HepG2 (cell line): ENCODE measurements around the gene VCPKMT. TPM values are rescaled to one million over a fixed set of nuclear protein-coding genes. Genes with fewer than 3 reads are reported as not detected.

Source experiments
- ARID4A ChIP-seq: sonication (generic); formaldehyde crosslinking; IDR thresholded peaks from 2 replicates; pipeline ENCODE4 v1.5.0; 2020; ENCODE audit warnings: mild to moderate bottlenecking, missing genetic modification reagents, borderline replicate concordance
- BATF2 ChIP-seq: sonication (generic); formaldehyde crosslinking; IDR thresholded peaks from 2 replicates; pipeline ENCODE4 v1.8.0; 2022; ENCODE audit warnings: mild to moderate bottlenecking, missing genetic modification reagents, moderate library complexity
- KAT7 ChIP-seq: IDR thresholded peaks from 2 replicates; pipeline ENCODE4 v1.6.1; 2018; ENCODE audit warnings: borderline replicate concordance, missing compliant biosample characterization
- MED1 ChIP-seq: sonication (generic); formaldehyde crosslinking; IDR thresholded peaks from 2 replicates; pipeline ENCODE4 v1.4.0; 2020; ENCODE audit warnings: missing genetic modification reagents
- MYNN ChIP-seq: sonication (generic); formaldehyde crosslinking; IDR thresholded peaks from 2 replicates; pipeline ENCODE4 v1.4.0; 2020; ENCODE audit warnings: mild to moderate bottlenecking, low read depth, missing genetic modification reagents
- PRDM10 ChIP-seq: sonication (generic); formaldehyde crosslinking; IDR thresholded peaks from 2 replicates; pipeline ENCODE4 v1.4.0; 2020; ENCODE audit warnings: low read depth, missing genetic modification reagents
- SPEN ChIP-seq: sonication (generic); formaldehyde crosslinking; IDR thresholded peaks from 2 replicates; pipeline ENCODE4 v1.5.1; 2020; ENCODE audit warnings: low read depth, mild to moderate bottlenecking, missing genetic modification reagents
- ZFP37 ChIP-seq: sonication (generic); formaldehyde crosslinking; IDR thresholded peaks from 2 replicates; pipeline ENCODE4 v1.4.0; 2020; ENCODE audit warnings: missing genetic modification reagents, borderline replicate concordance
- ZNF3 ChIP-seq: IDR thresholded peaks from 2 replicates; pipeline ENCODE4 v1.7.0; 2017; ENCODE audit warnings: inconsistent platforms
- ZNF598 ChIP-seq: sonication (generic); formaldehyde crosslinking; IDR thresholded peaks from 2 replicates; pipeline ENCODE4 v1.5.1; 2020; ENCODE audit warnings: mild to moderate bottlenecking, missing genetic modification reagents, borderline replicate concordance
- ZNF770 ChIP-seq: sonication (generic); formaldehyde crosslinking; IDR thresholded peaks from 2 replicates; pipeline ENCODE4 v1.5.0; 2020; ENCODE audit warnings: mild to moderate bottlenecking, missing genetic modification reagents
- polyA plus RNA-seq, 8 experiments: library from polyadenylated mRNA; depleted of rRNA in 3 of 8; stranded (reverse) in 7 of 8; unstranded in 1 of 8; fragments of >200 nt; fragmentation: Illumina TruSeq in 4 of 8; extraction: Trizol in 4 of 8; gene quantifications; 2 replicates each; pipeline versions ENCODE4 v1.2.1 to v1.2.3, GENCODE V29; 2011 to 2016; ENCODE audit warnings: low read depth in 4 of 8, missing spikeins in 1 of 8, mixed read lengths in 1 of 8; ENCODE audit not compliant: insufficient read depth in 1 of 8
- total RNA-seq, 5 experiments: library from RNA; depleted of rRNA; stranded (reverse); fragments of >200 nt; fragmentation: Illumina TruSeq; extraction: Trizol; gene quantifications; 2 replicates each; pipeline ENCODE4 v1.2.3, GENCODE V29; 2016; ENCODE audit warnings: low read depth in 1 of 5
- TF ChIP-seq, protein P1 (sequence below): IDR thresholded peaks from 2 replicates; pipeline ENCODE4 v1.6.1; 2012; ENCODE audit warnings: inconsistent platforms

VCPKMT gene
- total and polyA plus RNA-seq, 2 of the 13 experiments (the other 11 are each of a cell fraction or from before 2014, with no cell fraction given): 3.9 to 5.4 TPM

GRCh38 chr14:50067723-50068495 is 48.5 kb downstream of the VCPKMT start (continued):
- TF ChIP-seq SPEN (CRISPR knock-in tag) (0 out of 2 replicates have a peak, but pooled peaks have one; percentile 28), MED1 (peak; percentile 41; the same call in 1 of the 2 replicates), ARID4A (CRISPR knock-in tag) (no peak), MYNN (no peak), ZFP37 (no peak), ZNF770 (CRISPR knock-in tag) (no peak), ZNF3 (no peak), KAT7 (CRISPR knock-in tag) (no peak), ZNF598 (no peak), PRDM10 (CRISPR knock-in tag) (no peak), BATF2 (CRISPR knock-in tag) (no peak)
- TF ChIP-seq, protein P1, sequence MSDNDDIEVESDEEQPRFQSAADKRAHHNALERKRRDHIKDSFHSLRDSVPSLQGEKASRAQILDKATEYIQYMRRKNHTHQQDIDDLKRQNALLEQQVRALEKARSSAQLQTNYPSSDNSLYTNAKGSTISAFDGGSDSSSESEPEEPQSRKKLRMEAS: no peak
